Hypothalamus (tissue), 51 donors: Measurements from ENCODE around the gene TMEM126B.
"Not testable (repeated sequence)": the region's sequence is repeated elsewhere in the genome, so short reads cannot be mapped to it uniquely, and the experiment has no call there.

Source experiments
- DNase-seq, 51 donors: peaks; one replicate each; lab custom pipeline; 2025; lab: John Stamatoyannopoulos, UW

TMEM126B gene

GRCh38 chr11:85627998-85628770 lies at the start of gene TMEM126B:
TSS of gene TMEM126B (plus strand) at chr11:85628593. CDS start at chr11:85628608, 15 bp downstream.
- DNase-seq = peak; percentile 74 to 99 (median 97)

GRCh38 chr11:85582111-85582510 lies 46.3 kb upstream of the TMEM126B start:
- DNase-seq = no peak

- no peak for DNase-seq
Observed at GRCh38 chr11:85589373-85589772, 39.0 kb upstream of the TMEM126B start.

- DNase-seq = peak in 1 of 51 donors; percentile 5
Observed at GRCh38 chr11:85590848-85591483, 37.4 kb upstream of the TMEM126B start.

- peak in 1 of 51 donors; percentile 37 for DNase-seq
Observed at GRCh38 chr11:85595285-85595884, 33.0 kb upstream of the TMEM126B start.

GRCh38 chr11:85596886-85597285 lies 31.5 kb upstream of the TMEM126B start:
- no peak for DNase-seq

GRCh38 chr11:85599083-85599482 lies 29.3 kb upstream of the TMEM126B start:
- DNase-seq = no peak

GRCh38 chr11:85602526-85603213 lies 25.7 kb upstream of the TMEM126B start:
- no peak for DNase-seq

- DNase-seq = no peak
Observed at GRCh38 chr11:85603220-85603619, 25.2 kb upstream of the TMEM126B start.

- not testable (repeated sequence) for DNase-seq
Observed at GRCh38 chr11:85606237-85606636, 22.2 kb upstream of the TMEM126B start.

GRCh38 chr11:85608621-85609020 lies 19.8 kb upstream of the TMEM126B start:
- not testable (repeated sequence) for DNase-seq

- not testable (repeated sequence) for DNase-seq
Observed at GRCh38 chr11:85609286-85609685, 19.1 kb upstream of the TMEM126B start.

- not testable (repeated sequence) for DNase-seq
Observed at GRCh38 chr11:85611643-85612042, 16.8 kb upstream of the TMEM126B start.

- no peak for DNase-seq
Observed at GRCh38 chr11:85619499-85619898, 8.9 kb upstream of the TMEM126B start.

GRCh38 chr11:85620256-85620655 lies 8.1 kb upstream of the TMEM126B start:
- no peak for DNase-seq

GRCh38 chr11:85626496-85626895 lies 1.9 kb upstream of the TMEM126B start:
- DNase-seq = no peak

- peak in 35 of 51 donors; percentile 3 to 88 (median 48) for DNase-seq
Observed at GRCh38 chr11:85627332-85627997, 928 bp upstream of the TMEM126B start, which contains the start of gene DLG2. TSS of gene DLG2 (minus strand) at chr11:85627344.

- peak in 1 of 51 donors; percentile 36 for DNase-seq
Observed at GRCh38 chr11:85628771-85629341, 463 bp downstream of the TMEM126B start.

- no peak for DNase-seq
Observed at GRCh38 chr11:85634747-85635146, 6.4 kb downstream of the TMEM126B start.

- DNase-seq = no peak
Observed at GRCh38 chr11:85643191-85643614, 14.8 kb downstream of the TMEM126B start.
